Brain microvascular endothelial cell (primary cell): ENCODE measurements around the gene PHIP.
A peak's percentile ranks its signal among the peaks of the same experiment; 100 is the strongest.

Experiments
- DNase-seq: peaks from one replicate; pipeline ENCODE4 v3.0.0-alpha.2; 2020
- H3K27ac ChIP-seq: fragments of 250-450 bp; sonication (Bioruptor Pico); 2 replicates; pipeline ENCODE4 v1.5.1; 2020; ENCODE audit warnings: mild to moderate bottlenecking, moderate library complexity
- H3K27me3 ChIP-seq: fragments of 250-450 bp; sonication (Bioruptor Pico); replicated peaks from 2 replicates; pipeline ENCODE4 v1.5.1; 2020; ENCODE audit warnings: mild to moderate bottlenecking
- H3K36me3 ChIP-seq: fragments of 250-450 bp; sonication (Bioruptor Pico); replicated peaks from 2 replicates; pipeline ENCODE4 v1.5.1; 2020; ENCODE audit warnings: mild to moderate bottlenecking
- H3K4me3 ChIP-seq: 2 replicates; pipeline ENCODE4 v1.5.1; 2011; ENCODE audit warnings: low read depth, mild to moderate bottlenecking, control low read depth, low read length, moderate library complexity
- in situ Hi-C: cut with HindIII; loops from 2 replicates; pipeline ENCODE4 v1.10.0; 2017; ENCODE audit warnings: low sequenced_read_pairs, low pct_ligation_motif_present
- TF ChIP-seq, protein P1 (sequence below): IDR thresholded peaks from 2 replicates; pipeline ENCODE4 v1.5.1; 2011; ENCODE audit warnings: low read depth, mild to moderate bottlenecking, moderate library complexity, low read length, control low read depth, inconsistent platforms; ENCODE audit errors: missing control alignments

PHIP gene

DNA sequence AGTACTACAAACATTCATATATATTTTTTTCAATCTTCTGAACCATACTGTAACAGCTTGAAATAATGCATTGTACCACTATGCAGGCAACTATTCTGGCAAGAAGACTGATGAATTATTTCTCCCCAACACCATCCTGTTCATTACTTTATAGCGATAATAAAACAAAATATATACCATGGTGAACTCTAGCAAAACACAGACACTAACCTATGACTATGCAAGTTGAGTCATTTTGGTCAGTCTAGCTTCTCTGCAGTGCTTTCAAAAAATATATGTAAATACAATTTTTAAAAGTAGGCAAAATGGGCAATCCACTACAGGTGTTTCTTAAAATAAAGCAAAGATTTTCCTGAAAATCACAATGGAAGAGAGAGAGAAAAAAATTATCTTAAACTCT is 20.3 kb downstream of the PHIP start:
- Histone ChIP-seq H3K27me3 (no peaks in the 10 kb centered on the region), H3K36me3 (peaks cover 14% of the 10 kb centered on the region), H3K27ac (no peak overlapping the region), H3K4me3 (no peak overlapping the region)
- in situ Hi-C loops = no loop called here
- no peak for DNase-seq
- TF ChIP-seq, protein P1, sequence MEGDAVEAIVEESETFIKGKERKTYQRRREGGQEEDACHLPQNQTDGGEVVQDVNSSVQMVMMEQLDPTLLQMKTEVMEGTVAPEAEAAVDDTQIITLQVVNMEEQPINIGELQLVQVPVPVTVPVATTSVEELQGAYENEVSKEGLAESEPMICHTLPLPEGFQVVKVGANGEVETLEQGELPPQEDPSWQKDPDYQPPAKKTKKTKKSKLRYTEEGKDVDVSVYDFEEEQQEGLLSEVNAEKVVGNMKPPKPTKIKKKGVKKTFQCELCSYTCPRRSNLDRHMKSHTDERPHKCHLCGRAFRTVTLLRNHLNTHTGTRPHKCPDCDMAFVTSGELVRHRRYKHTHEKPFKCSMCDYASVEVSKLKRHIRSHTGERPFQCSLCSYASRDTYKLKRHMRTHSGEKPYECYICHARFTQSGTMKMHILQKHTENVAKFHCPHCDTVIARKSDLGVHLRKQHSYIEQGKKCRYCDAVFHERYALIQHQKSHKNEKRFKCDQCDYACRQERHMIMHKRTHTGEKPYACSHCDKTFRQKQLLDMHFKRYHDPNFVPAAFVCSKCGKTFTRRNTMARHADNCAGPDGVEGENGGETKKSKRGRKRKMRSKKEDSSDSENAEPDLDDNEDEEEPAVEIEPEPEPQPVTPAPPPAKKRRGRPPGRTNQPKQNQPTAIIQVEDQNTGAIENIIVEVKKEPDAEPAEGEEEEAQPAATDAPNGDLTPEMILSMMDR = no peak

DNA sequence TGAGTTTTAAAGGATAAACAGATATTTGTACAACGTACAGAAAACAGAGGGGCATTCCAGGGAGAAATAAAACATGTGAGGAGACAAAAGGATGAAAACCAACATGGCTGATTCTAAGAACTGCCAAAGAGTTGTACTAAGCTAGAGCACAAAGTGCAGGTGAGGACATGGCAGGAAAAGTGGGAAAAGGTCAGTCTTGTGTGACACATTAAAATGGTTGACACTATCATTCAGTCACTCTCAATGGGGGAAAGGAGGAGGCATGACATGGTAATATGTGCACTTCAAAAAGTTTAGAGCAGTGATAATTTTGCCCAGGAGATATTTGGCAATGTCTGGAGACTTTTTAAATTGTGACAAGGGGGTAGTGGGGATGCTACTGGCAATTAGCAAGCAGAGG is 21.8 kb downstream of the PHIP start:
- TF ChIP-seq, protein P1 = no peak
- Histone ChIP-seq H3K27ac (no peak overlapping the region), H3K4me3 (no peak overlapping the region), H3K36me3 (peaks cover 14% of the 10 kb centered on the region), H3K27me3 (no peaks in the 10 kb centered on the region)
- in situ Hi-C loops = no loop called here
- no peak for DNase-seq

DNA sequence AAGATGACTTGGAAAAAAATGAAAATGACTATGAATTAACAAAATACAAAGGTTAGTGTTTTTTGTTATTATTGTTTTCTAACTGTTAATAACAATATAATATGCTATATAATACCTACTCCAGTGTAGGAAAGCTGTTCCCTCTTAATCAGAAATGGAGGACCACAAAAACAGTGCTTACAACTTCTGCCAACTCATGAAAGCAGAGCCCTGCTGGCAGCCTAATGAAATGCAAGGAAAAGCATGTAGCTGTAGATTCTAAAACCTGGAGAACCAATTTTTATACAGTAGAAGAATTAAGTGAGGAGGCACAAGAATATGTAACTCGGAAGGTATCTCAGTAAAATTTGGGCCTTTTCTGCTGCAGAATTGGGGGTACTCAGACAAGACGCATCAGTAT is 29.4 kb downstream of the PHIP start:
- Histone ChIP-seq H3K27me3 (no peaks in the 10 kb centered on the region), H3K27ac (no peak overlapping the region), H3K36me3 (peaks cover 3% of the 10 kb centered on the region), H3K4me3 (no peak overlapping the region)
- in situ Hi-C loops = no loop called here
- peak; percentile 48 for DNase-seq
- TF ChIP-seq, protein P1 = peak; percentile 73

DNA sequence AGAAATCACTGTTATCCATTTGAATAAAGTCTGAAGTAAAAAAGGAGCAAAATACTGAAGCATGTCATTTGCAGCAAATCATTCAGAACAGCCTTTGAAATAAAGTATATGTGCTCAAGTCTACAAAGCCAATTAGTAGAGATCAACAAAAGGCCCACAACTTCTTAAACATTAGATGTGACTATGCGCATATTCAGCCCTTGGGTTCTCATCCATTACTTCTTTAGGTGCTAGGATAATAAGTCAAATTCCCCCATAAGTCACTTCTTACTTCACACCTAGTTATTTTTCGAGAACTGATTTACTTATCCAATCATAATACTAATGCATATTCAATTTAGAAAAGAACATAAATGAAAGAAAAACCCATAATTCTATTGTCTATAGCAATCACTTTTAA is 31.0 kb downstream of the PHIP start:
- DNase-seq = no peak
- no peaks in the 10 kb centered on the region for H3K36me3 ChIP-seq
- no peak overlapping the region for H3K27ac ChIP-seq
- H3K4me3 ChIP-seq = no peak overlapping the region
- TF ChIP-seq, protein P1 = no peak
- in situ Hi-C loops = no loop called here
- no peaks in the 10 kb centered on the region for H3K27me3 ChIP-seq

DNA sequence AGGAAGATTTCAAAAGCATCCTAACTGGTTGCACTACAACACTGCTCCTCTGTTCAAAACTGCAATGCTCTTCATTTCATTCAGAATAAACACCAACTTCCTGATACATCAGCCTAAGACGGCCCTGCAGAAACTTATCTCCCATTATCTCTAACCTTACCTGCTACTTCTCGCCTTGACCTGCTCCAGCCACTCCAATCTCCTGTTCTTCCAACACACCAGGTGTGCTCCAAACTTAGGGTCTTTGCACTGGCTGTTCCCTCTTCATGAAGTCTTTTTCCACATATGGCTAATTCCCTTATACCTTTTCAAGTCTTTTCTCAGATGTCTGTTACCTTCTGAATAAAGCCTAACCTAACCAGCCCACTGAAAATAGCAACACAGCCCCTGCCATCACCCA is 32.1 kb downstream of the PHIP start:
- DNase-seq = no peak
- H3K36me3 ChIP-seq = no peaks in the 10 kb centered on the region
- H3K4me3 ChIP-seq = no peak overlapping the region
- H3K27ac ChIP-seq = no peak overlapping the region
- TF ChIP-seq, protein P1 = no peak
- in situ Hi-C loops = no loop called here
- no peaks in the 10 kb centered on the region for H3K27me3 ChIP-seq

DNA sequence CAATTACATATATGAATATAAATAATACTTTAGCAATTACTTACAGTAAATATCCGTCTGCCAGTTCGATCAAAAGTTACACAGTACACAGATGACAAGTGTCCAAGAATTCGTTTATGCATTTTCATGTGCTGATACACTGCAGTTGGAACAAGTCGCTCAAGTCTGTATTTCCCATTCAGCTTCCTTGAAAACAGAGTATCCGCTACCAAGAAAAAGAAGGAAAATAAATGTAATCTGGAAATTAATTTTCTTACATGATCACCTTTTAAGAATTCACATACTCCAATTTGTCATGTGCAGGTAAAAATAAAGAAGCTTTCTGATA is 35.3 kb downstream of the PHIP start:
- H3K4me3 ChIP-seq = no peak overlapping the region
- in situ Hi-C loops = no loop called here
- H3K36me3 ChIP-seq = no peaks in the 10 kb centered on the region

More for the DNA sequence above, 35.3 kb downstream of the PHIP start:
- TF ChIP-seq, protein P1 = no peak
- H3K27me3 ChIP-seq = no peaks in the 10 kb centered on the region
- DNase-seq = no peak
- H3K27ac ChIP-seq = no peak overlapping the region
